PC-9 (cell line): ENCODE data around the gene NAV3. TPM values are rescaled to one million over a fixed set of nuclear protein-coding genes. Genes with fewer than 3 reads are reported as not detected.

Source experiments
- BruUV-seq: library from RNA; stranded (reverse); fragments of 400-500 nt; replicated peaks from 2 replicates; lab custom pipeline; 2021; lab: Mats Ljungman, UMichigan
- CTCF ChIA-PET: fragments of 300-600 bp; sonication (Branson Sonifier 250); formaldehyde crosslinking; loops from one replicate; lab custom pipeline; 2022; ENCODE audit warnings: antibody characterized with exemption; lab: Charles Lee
- POLR2A ChIA-PET: fragments of 300-600 bp; sonication (Branson Sonifier 250); formaldehyde crosslinking; loops from one replicate; lab custom pipeline; 2022; ENCODE audit warnings: antibody characterized with exemption; ENCODE audit not compliant: unreplicated experiment; lab: Charles Lee
- DNase-seq, 2 experiments: peaks; one replicate each; pipeline versions ENCODE4 v3.0.0 to v3.0.0-alpha.2; 2015 to 2022; ENCODE audit warnings: mixed read lengths in 1 of 2
- H2AFZ ChIP-seq: fragments of 200-600 bp; sonication (generic); 2 replicates; pipeline ENCODE4 v1.8.1; 2017; ENCODE audit warnings: antibody characterized with exemption
- H3F3A ChIP-seq: fragments of 200-600 bp; sonication (generic); 2 replicates; pipeline ENCODE4 v1.8.1; 2017; ENCODE audit warnings: antibody characterized with exemption, mild to moderate bottlenecking, low read depth; ENCODE audit not compliant: insufficient read depth
- H3K27ac ChIP-seq: fragments of 200-600 bp; sonication (generic); 2 replicates; pipeline ENCODE4 v1.6.1; 2016; ENCODE audit warnings: mixed run types
- H3K27me3 ChIP-seq: fragments of 200-600 bp; sonication (generic); 2 replicates; pipeline ENCODE4 v1.6.1; 2016; ENCODE audit warnings: low read depth, mixed run types; ENCODE audit not compliant: insufficient read depth
- H3K36me3 ChIP-seq: fragments of 200-600 bp; sonication (generic); 2 replicates; pipeline ENCODE4 v1.6.1; 2016; ENCODE audit warnings: low read depth, mixed run types
- H3K4me1 ChIP-seq: fragments of 200-600 bp; sonication (generic); replicated peaks from 2 replicates; pipeline ENCODE4 v1.6.1; 2016; ENCODE audit warnings: mixed run types; ENCODE audit not compliant: insufficient read depth
- H3K4me2 ChIP-seq: fragments of 200-600 bp; sonication (generic); 2 replicates; pipeline ENCODE4 v1.6.1; 2017; ENCODE audit warnings: mixed run types
- H3K4me3 ChIP-seq: fragments of 200-600 bp; sonication (generic); 2 replicates; pipeline ENCODE4 v1.6.1; 2016; ENCODE audit warnings: mixed run types
- H3K79me2 ChIP-seq: fragments of 200-600 bp; sonication (generic); 2 replicates; pipeline ENCODE4 v1.6.1; 2017; ENCODE audit warnings: low read depth, mixed run types
- H3K9me2 ChIP-seq: fragments of 200-600 bp; sonication (generic); 2 replicates; pipeline ENCODE4 v1.8.1; 2017; ENCODE audit warnings: mild to moderate bottlenecking; ENCODE audit not compliant: insufficient read depth
- H3K9me3 ChIP-seq: fragments of 200-600 bp; sonication (generic); 2 replicates; pipeline ENCODE4 v1.8.1; 2016; ENCODE audit warnings: low read depth; ENCODE audit not compliant: insufficient read depth
- H4K20me1 ChIP-seq: fragments of 200-600 bp; sonication (generic); 2 replicates; pipeline ENCODE4 v1.8.1; 2017; ENCODE audit not compliant: insufficient read depth
- EZH2 ChIP-seq: fragments of 200-600 bp; sonication (generic); IDR thresholded peaks from 2 replicates; pipeline ENCODE4 v1.8.0; 2017; ENCODE audit warnings: antibody characterized with exemption, low read depth
- intact Hi-C: fragments of 100-400 bp; cut with micrococcal nuclease; formaldehyde crosslinking; loops from one replicate; pipeline ENCODE4 v1.10.0; 2022; ENCODE audit not compliant: unreplicated experiment
- total RNA-seq: library from RNA; stranded (reverse); gene quantifications from 2 replicates; pipeline ENCODE4 v1.2.3, GENCODE V29; 2021
- TF ChIP-seq, protein P1 (sequence below): fragments of 200-600 bp; sonication (generic); conservative IDR thresholded peaks from 2 replicates; pipeline ENCODE4 v1.6.1; 2017; ENCODE audit warnings: mixed run types, antibody characterized with exemption, mild to moderate bottlenecking, moderate library complexity

Gene NAV3
- total RNA-seq, 1 experiment from 2014 or later: 13.6 TPM

DNA sequence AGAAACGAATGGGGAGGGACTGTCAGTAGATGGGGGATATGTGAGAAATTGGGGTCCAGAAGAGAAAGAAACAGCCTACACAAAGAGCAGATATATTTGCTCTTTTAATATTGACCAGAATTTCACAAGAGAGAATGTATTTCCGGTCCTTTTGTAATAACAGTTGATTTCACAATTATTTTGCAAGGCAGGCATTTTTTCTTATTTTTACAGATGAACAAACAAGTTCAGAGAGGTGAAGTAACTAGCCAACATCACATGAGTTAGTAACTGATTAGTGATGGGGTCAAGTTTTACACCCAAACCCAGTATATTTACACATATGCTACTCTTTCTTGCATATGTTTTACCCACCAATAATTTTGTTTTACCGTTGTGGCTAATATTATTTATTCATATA lies 188.2 kb downstream of the NAV3 start:
- Histone ChIP-seq H3K4me3 (no peak overlapping the region), H3K27me3 (no peaks in the 10 kb centered on the region), H3K4me2 (no peak overlapping the region), H3K79me2 (no peaks in the 10 kb centered on the region), H3F3A (no peaks in the 10 kb centered on the region), H2AFZ (no peak overlapping the region), H3K36me3 (no peaks in the 10 kb centered on the region), H3K4me1 (no peaks in the 10 kb centered on the region), H4K20me1 (no peaks in the 10 kb centered on the region), H3K9me2 (no peaks in the 10 kb centered on the region), H3K9me3 (no peaks in the 10 kb centered on the region), H3K27ac (no peak overlapping the region)
- TF ChIP-seq, protein P1, sequence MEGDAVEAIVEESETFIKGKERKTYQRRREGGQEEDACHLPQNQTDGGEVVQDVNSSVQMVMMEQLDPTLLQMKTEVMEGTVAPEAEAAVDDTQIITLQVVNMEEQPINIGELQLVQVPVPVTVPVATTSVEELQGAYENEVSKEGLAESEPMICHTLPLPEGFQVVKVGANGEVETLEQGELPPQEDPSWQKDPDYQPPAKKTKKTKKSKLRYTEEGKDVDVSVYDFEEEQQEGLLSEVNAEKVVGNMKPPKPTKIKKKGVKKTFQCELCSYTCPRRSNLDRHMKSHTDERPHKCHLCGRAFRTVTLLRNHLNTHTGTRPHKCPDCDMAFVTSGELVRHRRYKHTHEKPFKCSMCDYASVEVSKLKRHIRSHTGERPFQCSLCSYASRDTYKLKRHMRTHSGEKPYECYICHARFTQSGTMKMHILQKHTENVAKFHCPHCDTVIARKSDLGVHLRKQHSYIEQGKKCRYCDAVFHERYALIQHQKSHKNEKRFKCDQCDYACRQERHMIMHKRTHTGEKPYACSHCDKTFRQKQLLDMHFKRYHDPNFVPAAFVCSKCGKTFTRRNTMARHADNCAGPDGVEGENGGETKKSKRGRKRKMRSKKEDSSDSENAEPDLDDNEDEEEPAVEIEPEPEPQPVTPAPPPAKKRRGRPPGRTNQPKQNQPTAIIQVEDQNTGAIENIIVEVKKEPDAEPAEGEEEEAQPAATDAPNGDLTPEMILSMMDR: no peak
- no peak for TF ChIP-seq EZH2
- ChIA-PET CTCF (no interaction called here), POLR2A (no interaction called here)
- DNase-seq: no peak
- intact Hi-C loops: no loop called here
- BruUV-seq: no TSS peak

DNA sequence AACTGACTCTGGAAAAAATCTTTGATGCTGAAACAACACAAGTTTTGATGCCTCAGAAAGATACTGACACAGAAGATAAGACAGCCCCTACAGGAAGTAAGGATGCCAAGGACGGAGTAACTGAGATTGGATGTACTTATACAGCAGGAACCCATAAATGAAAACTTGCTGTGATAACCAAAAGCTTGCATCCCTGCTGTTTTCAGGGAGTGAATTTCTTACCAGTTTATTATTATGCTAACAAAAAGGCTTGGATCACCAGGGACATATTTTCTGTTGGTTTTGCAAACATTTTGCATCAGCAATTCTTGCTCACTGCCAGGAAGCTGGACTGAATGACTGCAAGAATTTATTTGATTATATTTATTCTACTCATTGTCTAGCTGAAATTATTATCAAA lies 197.7 kb downstream of the NAV3 start:
- Histone ChIP-seq H3K4me1 (no peaks in the 10 kb centered on the region), H3K4me2 (no peak overlapping the region), H3K27me3 (no peaks in the 10 kb centered on the region), H3K4me3 (no peak overlapping the region), H3K27ac (no peak overlapping the region), H3K9me2 (no peaks in the 10 kb centered on the region), H3K36me3 (no peaks in the 10 kb centered on the region), H2AFZ (no peak overlapping the region), H3F3A (no peaks in the 10 kb centered on the region), H4K20me1 (no peaks in the 10 kb centered on the region), H3K79me2 (no peaks in the 10 kb centered on the region), H3K9me3 (peaks cover 5% of the 10 kb centered on the region; the same call in 1 of the 2 replicates)
- TF ChIP-seq EZH2: no peak
- TF ChIP-seq, protein P1: no peak
- ChIA-PET CTCF (no interaction called here), POLR2A (no interaction called here)
- no peak for DNase-seq
- BruUV-seq: no TSS peak
- intact Hi-C loops: no loop called here

DNA sequence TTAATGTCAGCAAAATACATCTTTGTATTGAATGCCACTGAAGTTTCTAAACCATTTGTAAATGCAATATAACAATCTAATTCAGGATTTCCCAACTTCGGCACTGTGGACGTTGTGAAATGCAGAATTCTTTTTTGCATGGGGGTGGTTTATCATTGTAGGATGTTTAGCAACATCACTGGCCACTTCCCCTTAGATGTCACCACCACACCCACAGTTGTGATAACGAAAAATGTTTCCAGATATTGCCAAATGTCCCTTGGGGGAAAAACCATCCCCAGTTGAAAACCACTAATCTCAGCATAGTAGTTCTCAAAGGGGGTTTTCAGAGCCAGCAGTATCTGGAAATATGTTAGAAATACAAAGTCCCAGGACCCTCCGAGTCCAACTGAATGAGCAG lies 203.3 kb downstream of the NAV3 start:
- no peak for TF ChIP-seq EZH2
- TF ChIP-seq, protein P1: no peak
- Histone ChIP-seq H3K79me2 (no peaks in the 10 kb centered on the region), H2AFZ (no peak overlapping the region), H3K9me2 (peaks cover 4% of the 10 kb centered on the region; the same call in 1 of the 2 replicates), H3K4me2 (no peak overlapping the region), H3F3A (no peaks in the 10 kb centered on the region), H3K36me3 (no peaks in the 10 kb centered on the region), H3K9me3 (no peaks in the 10 kb centered on the region), H3K27ac (no peak overlapping the region), H3K27me3 (no peaks in the 10 kb centered on the region), H3K4me3 (no peak overlapping the region), H3K4me1 (no peaks in the 10 kb centered on the region), H4K20me1 (no peaks in the 10 kb centered on the region)
- ChIA-PET POLR2A (no interaction called here), CTCF (no interaction called here)
- intact Hi-C loops: no loop called here
- DNase-seq: no peak
- BruUV-seq: no TSS peak
